Measurements from ENCODE around the gene IL1A. TPM values are rescaled to one million over a fixed set of nuclear protein-coding genes. Genes with fewer than 3 reads are reported as not detected.

Gene IL1A
- total RNA-seq, 1 experiment from 2014 or later = 0.11 TPM

- Histone ChIP-seq H3K9ac (ENCODE audit: low read length) (no peak overlapping the region), H3K27ac (ENCODE audit: low read length) (no peak overlapping the region), H3K79me2 (ENCODE audit: low read length) (no peaks in the 10 kb centered on the region), H3K4me2 (ENCODE audit: low read length) (no peak overlapping the region), H4K20me1 (ENCODE audit: low read length) (no peaks in the 10 kb centered on the region), H3F3A (ENCODE audit: low read length, unreplicated experiment) (no peaks in the 10 kb centered on the region), H3K36me3 (ENCODE audit: low read depth, low read length) (no peaks in the 10 kb centered on the region), H3K4me1 (ENCODE audit: insufficient read depth, low read length) (peaks cover 31% of the 10 kb centered on the region), H2AFZ (ENCODE audit: low read length) (no peak overlapping the region), H3K27me3 (ENCODE audit: low read length) (no peaks in the 10 kb centered on the region), H3K9me3 (ENCODE audit: low read length) (no peaks in the 10 kb centered on the region), H3K4me3 (ENCODE audit: low read length) (no peak overlapping the region), H3K9me2 (replicated peaks; ENCODE audit: low read length) (no peaks in the 10 kb centered on the region)
- TF ChIP-seq CTCF (conservative IDR thresholded peaks at IDR 0.05; ENCODE audit: low read depth, low read length) (no peak), EZH2phosphoT487 (IDR thresholded peaks at IDR 0.05; ENCODE audit: borderline replicate concordance, low read length) (no peak), EZH2 (IDR thresholded peaks at IDR 0.05; ENCODE audit: low read length, unreplicated experiment) (no peak)
- ChIA-PET CTCF (no interaction called here), POLR2A (ENCODE audit: unreplicated experiment) (no interaction called here)
- ATAC-seq (no peak), DNase-seq (no peak)
- intact Hi-C loops (cut with micrococcal nuclease) = no loop called here
- no TSS peak for BruUV-seq (replicated peaks)
These were observed 6.0 kb upstream of the IL1A start for GRCh38 chr2:112790305-112790704.

GRCh38 chr2:112789186-112789585 lies 4.9 kb upstream of the IL1A start:
- TF ChIP-seq EZH2 (IDR thresholded peaks at IDR 0.05; ENCODE audit: low read length, unreplicated experiment) (no peak), EZH2phosphoT487 (IDR thresholded peaks at IDR 0.05; ENCODE audit: borderline replicate concordance, low read length) (no peak), CTCF (conservative IDR thresholded peaks at IDR 0.05; ENCODE audit: low read depth, low read length) (no peak)
- Histone ChIP-seq H3F3A (ENCODE audit: low read length, unreplicated experiment) (no peaks in the 10 kb centered on the region), H3K4me1 (ENCODE audit: insufficient read depth, low read length) (peaks cover 30% of the 10 kb centered on the region), H3K27me3 (ENCODE audit: low read length) (no peaks in the 10 kb centered on the region), H4K20me1 (ENCODE audit: low read length) (no peaks in the 10 kb centered on the region), H3K9me2 (replicated peaks; ENCODE audit: low read length) (no peaks in the 10 kb centered on the region), H2AFZ (ENCODE audit: low read length) (no peak overlapping the region), H3K9me3 (ENCODE audit: low read length) (no peaks in the 10 kb centered on the region), H3K36me3 (ENCODE audit: low read depth, low read length) (no peaks in the 10 kb centered on the region), H3K9ac (ENCODE audit: low read length) (no peak overlapping the region), H3K79me2 (ENCODE audit: low read length) (no peaks in the 10 kb centered on the region), H3K4me3 (ENCODE audit: low read length) (no peak overlapping the region), H3K4me2 (ENCODE audit: low read length) (no peak overlapping the region), H3K27ac (ENCODE audit: low read length) (no peak overlapping the region)
- no TSS peak for BruUV-seq (replicated peaks)
- ChIA-PET POLR2A (ENCODE audit: unreplicated experiment) (interaction anchor here (0.6 kb wide), 1 partner anchor 35 kb away, joined by 4 read pairs; no protein-coding TSS in a partner anchor), CTCF (no interaction called here)
- intact Hi-C loops (cut with micrococcal nuclease) = no loop called here
- no peak for DNase-seq
- ATAC-seq = no peak

- Histone ChIP-seq H3K79me2 (ENCODE audit: low read length) (no peaks in the 10 kb centered on the region), H3K9ac (ENCODE audit: low read length) (no peak overlapping the region), H3K27me3 (ENCODE audit: low read length) (no peaks in the 10 kb centered on the region), H4K20me1 (ENCODE audit: low read length) (no peaks in the 10 kb centered on the region), H3K36me3 (ENCODE audit: low read depth, low read length) (no peaks in the 10 kb centered on the region), H3F3A (ENCODE audit: low read length, unreplicated experiment) (no peaks in the 10 kb centered on the region), H3K27ac (ENCODE audit: low read length) (no peak overlapping the region), H3K4me1 (ENCODE audit: insufficient read depth, low read length) (peaks cover 30% of the 10 kb centered on the region), H3K4me2 (ENCODE audit: low read length) (no peak overlapping the region), H3K9me2 (replicated peaks; ENCODE audit: low read length) (no peaks in the 10 kb centered on the region), H3K9me3 (ENCODE audit: low read length) (no peaks in the 10 kb centered on the region), H3K4me3 (ENCODE audit: low read length) (no peak overlapping the region), H2AFZ (ENCODE audit: low read length) (no peak overlapping the region)
- CTCF ChIA-PET = no interaction called here
- TF ChIP-seq CTCF (conservative IDR thresholded peaks at IDR 0.05; ENCODE audit: low read depth, low read length) (no peak), EZH2phosphoT487 (IDR thresholded peaks at IDR 0.05; ENCODE audit: borderline replicate concordance, low read length) (no peak), EZH2 (IDR thresholded peaks at IDR 0.05; ENCODE audit: low read length, unreplicated experiment) (no peak)
- ATAC-seq (no peak), DNase-seq (no peak)
- BruUV-seq (replicated peaks) = no TSS peak
- intact Hi-C loops (cut with micrococcal nuclease) = no loop called here
- POLR2A ChIA-PET (ENCODE audit: unreplicated experiment) = interaction anchor here (0.6 kb wide), 1 partner anchor 36 kb away, joined by 4 read pairs; no protein-coding TSS in a partner anchor
These were observed 4.4 kb upstream of the IL1A start for GRCh38 chr2:112788653-112789052.
